ENCODE data around the gene ESR1.

ESR1 gene

GRCh38 chr6:151765444-151765886 lies 42.0 kb upstream of the ESR1 start:
- no peak for DNase-seq (ENCODE audit: low read depth)
- no peak overlapping the region for H3K4me3 ChIP-seq (ENCODE audit: low read depth, low read length)
- peak; percentile 77 for TF ChIP-seq CTCF (IDR thresholded peaks at IDR 0.05; ENCODE audit: control insufficient read depth, extremely low read depth, insufficient read depth)

GRCh38 chr6:151772446-151772845 lies 35.0 kb upstream of the ESR1 start:
- no peak overlapping the region for H3K4me3 ChIP-seq (ENCODE audit: low read depth, low read length)
- no peak for TF ChIP-seq CTCF (IDR thresholded peaks at IDR 0.05; ENCODE audit: control insufficient read depth, extremely low read depth, insufficient read depth)
- DNase-seq (ENCODE audit: low read depth), result no peak

GRCh38 chr6:151773382-151773781 lies 34.1 kb upstream of the ESR1 start:
- no peak overlapping the region for H3K4me3 ChIP-seq (ENCODE audit: low read depth, low read length)
- TF ChIP-seq CTCF (IDR thresholded peaks at IDR 0.05; ENCODE audit: control insufficient read depth, extremely low read depth, insufficient read depth), result no peak
- no peak for DNase-seq (ENCODE audit: low read depth)

GRCh38 chr6:151782560-151782959 lies 24.9 kb upstream of the ESR1 start:
- no peak overlapping the region for H3K4me3 ChIP-seq (ENCODE audit: low read depth, low read length)
- no peak for TF ChIP-seq CTCF (IDR thresholded peaks at IDR 0.05; ENCODE audit: control insufficient read depth, extremely low read depth, insufficient read depth)
- DNase-seq (ENCODE audit: low read depth), result no peak

GRCh38 chr6:151783692-151784091 lies 23.8 kb upstream of the ESR1 start:
- no peak for TF ChIP-seq CTCF (IDR thresholded peaks at IDR 0.05; ENCODE audit: control insufficient read depth, extremely low read depth, insufficient read depth)
- H3K4me3 ChIP-seq (ENCODE audit: low read depth, low read length), result no peak overlapping the region
- no peak for DNase-seq (ENCODE audit: low read depth)

GRCh38 chr6:151784441-151785214 lies 22.9 kb upstream of the ESR1 start:
- no peak overlapping the region for H3K4me3 ChIP-seq (ENCODE audit: low read depth, low read length)
- DNase-seq (ENCODE audit: low read depth), result no peak
- TF ChIP-seq CTCF (IDR thresholded peaks at IDR 0.05; ENCODE audit: control insufficient read depth, extremely low read depth, insufficient read depth), result no peak
